ENCODE measurements around the gene TTLL10.

Gene TTLL10

GRCh38 chr1:1223891-1224290, 50.2 kb downstream of the TTLL10 start:
- no peak for DNase-seq (ENCODE audit: low read depth)

GRCh38 chr1:1225238-1225845, 51.7 kb downstream of the TTLL10 start:
- no peak for DNase-seq (ENCODE audit: low read depth)

GRCh38 chr1:1225913-1226312, 52.2 kb downstream of the TTLL10 start:
- DNase-seq (ENCODE audit: low read depth), result no peak

GRCh38 chr1:1226566-1227362, 53.1 kb downstream of the TTLL10 start:
- no peak for DNase-seq (ENCODE audit: low read depth)

- no peak for DNase-seq (ENCODE audit: low read depth)
Observed at GRCh38 chr1:1227386-1227785, 53.7 kb downstream of the TTLL10 start.

GRCh38 chr1:1228187-1228586, 54.5 kb downstream of the TTLL10 start:
- DNase-seq (ENCODE audit: low read depth), result no peak

GRCh38 chr1:1228596-1229321, 55.1 kb downstream of the TTLL10 start:
- DNase-seq (ENCODE audit: low read depth), result no peak

GRCh38 chr1:1229770-1230169, 56.1 kb downstream of the TTLL10 start:
- DNase-seq (ENCODE audit: low read depth), result no peak

- DNase-seq (ENCODE audit: low read depth), result no peak
Observed at GRCh38 chr1:1230656-1231399, 57.1 kb downstream of the TTLL10 start.

- peak; percentile 94 for DNase-seq (ENCODE audit: low read depth)
Observed at GRCh38 chr1:1231400-1232207, 57.9 kb downstream of the TTLL10 start, which contains the start of gene SDF4. Gene SDF4, minus strand, starts transcription at chr1:1232001. Its CDS starts 3,229 bp downstream, at chr1:1228772.

GRCh38 chr1:1232208-1232795, 58.6 kb downstream of the TTLL10 start, which contains the start of gene B3GALT6:
Gene B3GALT6, plus strand, starts transcription at chr1:1232237. Its CDS starts 42 bp downstream, at chr1:1232279.
- DNase-seq (ENCODE audit: low read depth), result no peak

- no peak for DNase-seq (ENCODE audit: low read depth)
Observed at GRCh38 chr1:1232796-1233566, 59.3 kb downstream of the TTLL10 start.

- no peak for DNase-seq (ENCODE audit: low read depth)
Observed at GRCh38 chr1:1233567-1233892, 59.9 kb downstream of the TTLL10 start.

- DNase-seq (ENCODE audit: low read depth), result no peak
Observed at GRCh38 chr1:1234180-1234808, 60.6 kb downstream of the TTLL10 start.

- DNase-seq (ENCODE audit: low read depth), result no peak
Observed at GRCh38 chr1:1235016-1235744, 61.5 kb downstream of the TTLL10 start.

GRCh38 chr1:1236176-1236763, 62.6 kb downstream of the TTLL10 start:
- no peak for DNase-seq (ENCODE audit: low read depth)

- no peak for DNase-seq (ENCODE audit: low read depth)
Observed at GRCh38 chr1:1236945-1237873, 63.5 kb downstream of the TTLL10 start.
